ENCODE measurements around the gene SLC39A6.

The SLC39A6 gene

DNA sequence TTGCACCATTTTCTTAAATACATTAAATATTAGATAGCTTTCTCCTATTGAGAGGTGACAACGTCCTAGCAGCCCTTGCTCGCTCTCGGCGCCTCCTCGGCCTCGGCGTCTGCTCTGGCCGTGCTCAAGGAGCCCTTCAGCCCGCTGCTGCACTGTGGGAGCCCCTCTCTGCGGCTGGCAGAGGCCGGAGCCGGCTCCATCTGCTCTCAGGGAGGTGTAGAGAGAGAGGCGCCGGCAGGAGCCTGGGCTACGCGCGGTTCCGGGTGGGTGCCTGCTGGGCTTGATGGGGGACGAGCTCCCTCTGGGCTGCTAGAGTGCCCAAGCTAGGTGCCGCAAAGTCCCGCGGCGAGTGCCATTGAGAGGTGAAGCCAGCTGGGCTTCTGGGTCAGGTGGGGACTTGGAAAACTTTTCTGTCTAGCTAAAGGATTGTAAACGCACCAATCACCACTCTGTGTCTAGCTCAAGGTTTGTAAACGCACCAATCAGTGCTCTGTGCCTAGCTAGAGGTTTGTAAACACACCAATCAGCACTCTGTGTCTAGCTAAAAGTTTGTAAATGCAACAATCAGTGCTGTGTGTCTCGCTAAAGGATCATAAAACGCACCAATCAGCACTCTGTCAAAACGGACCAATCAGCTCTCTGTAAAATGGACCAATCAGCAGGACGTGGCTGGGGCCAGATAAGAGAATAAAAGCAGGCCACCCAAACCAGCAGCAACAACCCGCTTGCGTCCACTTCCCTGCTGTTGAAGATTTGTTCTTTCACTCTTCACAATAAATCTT is 64.9 kb downstream of the SLC39A6 start:
- TF ChIP-seq CTCF (IDR thresholded peaks at IDR 0.05; ENCODE audit: low read depth, low read length, missing control alignments): no peak
- no peak for DNase-seq (ENCODE audit: extremely low read depth, low read depth)
- H3K4me3 ChIP-seq (replicated peaks; ENCODE audit: low read depth, low read length): no peak overlapping the region

- TF ChIP-seq CTCF (IDR thresholded peaks at IDR 0.05; ENCODE audit: low read depth, low read length, missing control alignments): no peak
- H3K4me3 ChIP-seq (replicated peaks; ENCODE audit: low read depth, low read length): no peak overlapping the region
- DNase-seq (ENCODE audit: extremely low read depth, low read depth): no peak
Measured at GRCh38 chr18:36058674-36059073, 70.5 kb downstream of the SLC39A6 start.

All from HFF-Myc (cell line).